ENCODE measurements around the gene LRRN2. TPM values are rescaled to one million over a fixed set of nuclear protein-coding genes. Genes with fewer than 3 reads are reported as not detected.

Gene LRRN2
- total RNA-seq, 1 experiment from 2014 or later = 5.8 TPM

DNA sequence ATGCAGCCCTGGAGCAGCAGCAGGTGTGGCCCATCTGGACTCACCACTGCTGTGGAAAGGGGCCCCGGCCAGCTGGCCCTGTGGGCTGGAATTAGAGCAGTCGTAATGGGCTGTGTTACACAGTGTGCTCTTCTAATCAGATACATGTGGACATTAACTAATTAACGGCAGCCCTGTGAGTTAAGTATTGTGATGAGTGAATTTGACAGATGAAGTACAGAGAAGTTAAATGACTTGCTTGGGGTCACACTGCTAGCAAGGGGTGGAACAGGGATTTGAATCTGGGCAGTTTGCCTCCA, 110.7 kb downstream of the LRRN2 start:
- TF ChIP-seq CTCF (conservative IDR thresholded peaks at IDR 0.05) = no peak
- Histone ChIP-seq H3K14ac (ENCODE audit: insufficient read depth, low read length) (no peak overlapping the region), H2BK12ac (ENCODE audit: insufficient read length, low read depth, low read length) (no peak overlapping the region), H3K9me3 (ENCODE audit: control insufficient read depth, low read depth, low read length) (no peaks in the 10 kb centered on the region), H3K18ac (ENCODE audit: insufficient read length, low read depth, low read length) (peak overlapping the region; percentile 49), H3K23ac (ENCODE audit: insufficient read length, low read depth, low read length) (no peak overlapping the region), H3K9ac (ENCODE audit: extremely low read depth, insufficient read length, low read length) (no peak overlapping the region), H4K5ac (ENCODE audit: insufficient read length, low read depth, low read length) (no peak overlapping the region), H4K8ac (replicated peaks; ENCODE audit: insufficient read length, low read depth, low read length) (no peak overlapping the region), H3K4me2 (ENCODE audit: insufficient read depth, insufficient read length, low read length) (no peak overlapping the region), H3K27me3 (ENCODE audit: insufficient read depth, low read length) (peaks cover 2% of the 10 kb centered on the region; the same call in 1 of the 2 replicates), H2AFZ (ENCODE audit: low read length) (no peak overlapping the region), H2AK5ac (ENCODE audit: insufficient read length, low read length) (no peak overlapping the region), H3K79me1 (ENCODE audit: insufficient read depth, low read depth, low read length, poor library complexity, severe bottlenecking) (no peaks in the 10 kb centered on the region), H3K23me2 (ENCODE audit: insufficient read length, low read depth, low read length, poor library complexity, severe bottlenecking) (no peaks in the 10 kb centered on the region), H2BK5ac (ENCODE audit: insufficient read length, low read length) (no peak overlapping the region), H2BK15ac (ENCODE audit: low read depth, low read length) (no peak overlapping the region), H3K79me2 (ENCODE audit: insufficient read depth, low read length) (no peaks in the 10 kb centered on the region), H4K91ac (ENCODE audit: insufficient read length, low read depth, low read length) (no peak overlapping the region), H3T11ph (ENCODE audit: low read length) (no peak overlapping the region), H2BK20ac (ENCODE audit: low read depth, low read length, poor library complexity, severe bottlenecking) (no peak overlapping the region), H3K4ac (ENCODE audit: low read depth, low read length) (no peak overlapping the region), H3K56ac (ENCODE audit: insufficient read length, low read depth, low read length) (no peak overlapping the region), H2BK120ac (ENCODE audit: low read depth, low read length, poor library complexity, severe bottlenecking) (no peak overlapping the region), H3K4me1 (ENCODE audit: insufficient read depth, low read length) (peaks cover 25% of the 10 kb centered on the region), H4K20me1 (ENCODE audit: control insufficient read depth, insufficient read depth, insufficient read length) (no peaks in the 10 kb centered on the region), H3K27ac (ENCODE audit: insufficient read length, low read depth, low read length) (no peak overlapping the region)
- no peak for DNase-seq
- peaks cover 73 to 86% of the 10 kb centered on the region in 2 experiments for H3K4me1 Mint-ChIP-seq
- H3K27ac Mint-ChIP-seq = peak overlapping the region in 1 of 3 experiments; percentile 81; a peak in 1 of 7 replicates
- WGBS (ENCODE audit: extremely low coverage, insufficient read length, low lambda C conversion rate) = no CpG with 5 or more reads among the region's 3 CpGs
- peak overlapping the region in 1 of 2 experiments; percentile 3; a peak in 1 of 5 replicates for H3K4me3 Mint-ChIP-seq
- H3K36me3 Mint-ChIP-seq (ENCODE audit: insufficient read depth in 1 of 3, low read depth in 3 of 3) = peaks cover 0 to 4% (median 0%) of the 10 kb centered on the region in 3 experiments; a peak in 1 of 7 replicates
- no peaks in the 10 kb centered on the region; a peak in 1 of 5 replicates for H3K9me3 Mint-ChIP-seq
- peaks cover 36% of the 10 kb centered on the region for H3K27me3 Mint-ChIP-seq (ENCODE audit: low read depth)
